ENCODE data around the gene SLC39A2.

DNA sequence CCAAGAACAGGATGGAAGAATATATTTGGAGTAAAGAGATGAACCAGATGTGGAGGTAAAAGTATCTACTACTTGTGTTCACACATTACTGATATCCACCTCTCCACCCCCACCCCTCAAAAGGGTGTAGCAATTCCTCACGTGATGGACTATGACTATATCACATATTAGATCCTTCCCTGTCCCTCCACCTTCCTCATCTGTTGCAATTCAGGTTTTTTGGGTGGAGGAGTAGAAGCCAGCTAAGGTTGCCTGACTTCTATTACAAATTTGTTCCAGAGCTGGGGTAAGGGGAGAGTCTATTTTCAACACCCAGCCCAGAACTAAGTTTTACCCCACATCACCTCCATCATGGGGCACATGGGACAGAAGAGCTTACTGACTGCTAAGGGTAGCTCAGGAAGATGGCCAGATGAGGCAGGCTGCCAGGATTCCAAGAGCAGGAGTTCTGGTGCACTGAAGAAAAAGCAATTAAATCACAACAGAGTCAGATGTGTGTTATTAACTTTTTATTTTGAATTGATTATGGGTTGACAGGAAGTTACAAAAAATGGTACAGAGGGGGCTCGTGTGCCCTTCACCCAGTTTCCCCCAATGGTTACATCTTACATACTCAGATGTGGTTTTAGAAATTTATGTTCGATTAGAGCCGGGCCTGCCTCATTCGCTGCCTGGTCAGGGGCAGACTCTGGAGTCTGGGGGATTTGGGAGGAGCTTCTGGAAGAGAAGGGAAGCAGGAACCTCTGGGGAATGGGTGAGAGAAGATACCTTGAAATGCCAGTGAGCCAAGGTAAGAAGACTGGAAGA is 33.4 kb downstream of the SLC39A2 start:
- no peak for TF ChIP-seq BRCA1 (IDR thresholded peaks at IDR 0.05)
- no peak for TF ChIP-seq BRCA1 (CRISPR knock-in tag; IDR thresholded peaks at IDR 0.05)
- no peak for TF ChIP-seq POLR2AphosphoS5 (IDR thresholded peaks at IDR 0.05; ENCODE audit: control insufficient read depth, insufficient read depth, low read depth, low read length)

All from K562 (cell line).